GM19025 (cell line): Measurements from ENCODE around the gene PLCL2.

Experiments
- ATAC-seq: cut with Tn5 transposase; IDR thresholded peaks from one replicate; pipeline ENCODE4 v1.9.1; 2021; ENCODE audit warnings: mild to moderate bottlenecking, low read depth, moderate library complexity; ENCODE audit not compliant: unreplicated experiment

Gene PLCL2

DNA sequence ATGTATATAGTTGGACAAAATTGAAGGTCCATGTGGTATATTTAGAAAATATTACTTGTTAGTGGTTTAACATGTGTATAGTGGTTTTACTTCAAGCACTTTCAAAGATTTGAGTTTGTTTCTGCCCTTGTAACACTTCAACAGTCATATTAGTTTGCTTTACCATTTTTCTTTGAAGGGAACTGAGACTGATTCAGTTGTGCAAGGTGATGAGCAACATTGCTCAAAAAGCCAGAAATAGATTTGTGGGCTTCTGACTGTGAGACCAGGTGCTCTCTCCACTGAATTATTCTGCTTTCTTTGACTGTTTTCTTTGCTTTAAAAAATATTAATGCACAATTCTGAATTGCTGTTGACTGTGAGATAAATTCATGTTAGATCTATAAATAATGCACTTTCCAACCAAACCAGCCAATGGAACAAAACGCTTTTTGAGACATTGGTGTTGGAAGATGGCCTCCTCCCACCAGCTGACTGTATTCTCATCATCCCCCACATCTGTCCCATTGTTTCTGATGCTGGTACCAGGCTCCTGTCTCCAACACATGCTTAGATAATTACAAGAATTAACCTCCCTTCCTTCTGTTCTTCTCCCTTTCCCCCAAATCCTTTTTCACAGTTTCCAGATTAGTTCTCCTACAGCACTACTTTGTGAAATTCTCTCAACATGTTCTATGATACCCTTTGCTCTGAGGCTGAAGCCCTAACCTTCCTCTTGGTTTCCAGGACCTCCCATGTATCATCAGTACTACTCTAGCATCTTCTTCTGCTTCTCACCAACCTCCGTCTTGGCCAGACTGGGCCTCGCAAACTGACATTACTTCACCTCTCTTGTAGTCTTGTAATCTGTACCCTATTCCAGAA, 27.9 kb downstream of the PLCL2 start:
- ATAC-seq: peak; percentile 94

DNA sequence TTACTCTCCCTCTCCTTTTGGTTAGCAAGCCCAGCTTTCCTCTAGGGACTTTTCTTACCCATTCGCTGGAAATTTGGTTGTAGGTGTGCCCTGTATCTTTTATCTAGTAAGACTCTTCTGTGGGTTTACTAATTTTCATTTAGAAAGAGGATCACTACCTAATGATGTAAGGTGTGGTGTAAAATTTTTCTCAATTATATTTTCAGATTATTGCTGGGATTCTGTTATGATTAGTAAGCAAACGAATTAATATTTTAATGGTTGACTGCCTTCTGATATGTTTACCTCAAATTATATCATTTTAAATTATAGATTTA, 28.5 kb downstream of the PLCL2 start:
- peak; percentile 3 for ATAC-seq

DNA sequence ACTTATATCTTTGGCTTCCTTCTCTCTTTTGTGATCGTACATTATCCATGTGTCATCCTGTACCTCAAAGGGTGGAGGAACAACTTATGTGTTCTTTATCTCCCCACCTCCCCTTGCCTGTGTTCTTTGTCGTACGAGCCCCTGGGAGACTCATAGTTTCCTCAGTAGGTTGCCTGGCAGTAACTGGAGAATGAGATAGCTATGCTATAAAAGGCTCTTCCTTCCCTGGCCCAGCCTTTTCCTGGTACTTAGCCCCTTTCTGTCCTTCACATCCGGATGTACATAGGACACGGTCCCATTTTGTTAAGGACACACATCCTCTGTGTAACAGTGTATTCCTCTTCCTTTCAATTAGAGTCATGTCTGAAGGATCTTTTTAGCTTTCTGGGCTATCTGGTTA, 32.1 kb downstream of the PLCL2 start:
- no peak for ATAC-seq

DNA sequence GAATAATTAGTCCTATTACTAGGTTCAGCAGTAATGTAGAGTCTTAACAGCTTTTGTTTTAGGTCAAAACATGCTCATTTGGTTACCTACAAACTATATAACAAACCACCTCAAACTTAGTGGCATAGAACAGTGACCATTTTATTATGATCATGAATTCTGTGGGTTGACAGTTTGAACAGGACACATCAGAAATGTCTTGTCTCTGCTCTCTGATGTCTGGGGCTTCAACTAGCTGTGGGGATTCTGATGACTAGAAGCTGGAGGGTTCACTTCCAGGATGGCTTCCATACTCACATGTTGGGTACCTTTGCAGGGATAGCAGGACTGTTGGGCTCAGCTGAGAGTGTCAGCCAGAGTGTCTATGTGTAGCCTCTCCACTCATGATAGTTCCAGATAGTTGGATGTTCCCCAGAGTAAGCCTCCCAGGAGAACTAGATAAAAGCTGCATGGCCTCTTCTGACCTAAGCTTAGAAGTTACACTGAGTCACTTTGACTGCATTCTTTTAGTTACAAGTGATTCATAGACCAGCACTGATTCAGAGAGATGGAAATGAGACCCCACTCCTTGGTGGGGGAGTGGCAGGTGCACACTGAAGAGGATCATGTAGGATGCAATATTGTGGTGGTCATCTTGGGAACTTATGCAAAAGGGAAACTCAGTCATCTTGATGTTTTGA, 32.6 kb downstream of the PLCL2 start:
- no peak for ATAC-seq

DNA sequence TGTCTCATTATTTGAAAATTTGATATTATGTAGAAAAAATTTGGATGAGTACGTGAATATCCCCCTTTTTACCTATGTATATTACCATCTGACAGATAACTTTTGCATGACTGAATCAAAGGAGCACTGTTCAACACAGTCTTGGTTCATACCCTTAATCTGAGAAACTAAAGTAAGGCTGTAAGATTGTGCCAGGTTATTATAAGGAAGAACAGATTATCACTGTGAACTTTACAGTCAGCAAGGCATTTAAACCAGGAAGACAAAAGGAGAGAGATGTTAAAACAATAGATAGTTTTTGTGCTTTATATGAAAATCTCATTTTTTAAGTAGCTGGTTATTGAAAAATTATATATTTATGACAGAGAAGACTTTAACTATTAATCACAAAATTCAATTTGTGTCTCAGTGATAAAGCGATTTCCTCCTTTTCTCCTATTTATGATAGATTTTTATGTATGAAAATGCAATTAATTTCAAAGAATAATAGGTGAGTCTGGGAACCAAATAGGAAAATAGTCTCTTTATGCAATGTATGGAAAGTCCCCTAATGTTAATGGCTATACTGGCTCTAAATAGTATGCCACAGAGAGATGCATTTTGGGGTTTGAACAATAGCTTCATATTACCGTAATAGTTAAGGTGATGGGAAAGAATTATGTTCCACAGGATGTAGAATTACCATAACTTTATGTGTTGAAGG, 33.4 kb downstream of the PLCL2 start:
- no peak for ATAC-seq

DNA sequence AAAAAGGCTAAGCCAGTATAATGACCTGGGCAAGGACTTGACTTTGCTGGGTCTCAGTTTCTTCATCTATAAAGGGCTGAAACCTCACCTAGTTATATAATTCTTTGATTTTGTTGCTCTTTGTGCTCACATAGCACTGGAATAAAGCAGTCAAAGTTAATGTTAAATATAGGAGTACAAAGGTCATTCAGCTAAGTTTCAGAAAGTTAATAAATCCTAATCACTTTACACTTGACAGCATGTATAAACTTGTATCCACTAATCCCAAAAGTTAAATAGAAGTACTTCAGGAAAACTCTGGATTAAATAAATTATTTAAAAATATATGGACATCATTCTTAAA, 33.9 kb downstream of the PLCL2 start:
- no peak for ATAC-seq

DNA sequence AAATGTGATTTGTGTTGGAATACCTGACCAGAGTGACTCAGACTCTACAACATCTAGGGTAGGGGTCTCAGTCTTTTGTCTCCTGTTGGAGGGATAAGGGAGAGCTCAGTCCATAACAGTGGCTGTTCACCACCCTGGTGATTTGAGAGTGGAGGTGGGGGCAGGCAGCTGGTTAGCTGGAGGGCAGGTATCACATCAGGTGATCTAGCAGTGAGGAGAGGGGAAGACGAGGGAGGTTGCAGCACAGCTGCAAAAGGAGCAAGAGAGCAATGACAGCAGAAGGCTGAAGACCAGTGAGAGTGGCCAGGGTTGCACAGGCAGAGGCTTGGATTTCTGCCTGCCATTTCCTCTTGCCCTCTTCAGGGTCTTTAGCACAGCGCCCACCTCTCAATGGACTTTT, 38.4 kb downstream of the PLCL2 start:
- ATAC-seq: no peak

DNA sequence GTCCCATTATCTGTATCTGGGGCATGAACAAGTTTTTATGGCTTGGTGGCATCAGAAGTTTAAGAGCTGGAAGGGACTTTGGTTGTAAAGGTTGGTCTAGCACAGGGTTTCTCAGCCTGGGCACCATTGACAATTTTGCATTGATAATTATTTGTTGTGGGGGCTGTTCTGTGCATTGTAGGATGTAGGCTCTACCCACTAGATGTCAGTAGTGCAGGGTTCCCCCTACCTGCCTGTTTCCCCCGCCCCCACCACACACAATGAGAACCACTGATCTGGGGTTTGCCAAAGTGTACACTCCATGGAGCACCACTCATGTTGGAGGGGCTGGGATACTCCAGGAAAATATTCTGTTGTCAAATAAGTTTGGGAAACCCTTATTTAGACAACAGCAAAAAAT, 42.7 kb downstream of the PLCL2 start:
- ATAC-seq: no peak

DNA sequence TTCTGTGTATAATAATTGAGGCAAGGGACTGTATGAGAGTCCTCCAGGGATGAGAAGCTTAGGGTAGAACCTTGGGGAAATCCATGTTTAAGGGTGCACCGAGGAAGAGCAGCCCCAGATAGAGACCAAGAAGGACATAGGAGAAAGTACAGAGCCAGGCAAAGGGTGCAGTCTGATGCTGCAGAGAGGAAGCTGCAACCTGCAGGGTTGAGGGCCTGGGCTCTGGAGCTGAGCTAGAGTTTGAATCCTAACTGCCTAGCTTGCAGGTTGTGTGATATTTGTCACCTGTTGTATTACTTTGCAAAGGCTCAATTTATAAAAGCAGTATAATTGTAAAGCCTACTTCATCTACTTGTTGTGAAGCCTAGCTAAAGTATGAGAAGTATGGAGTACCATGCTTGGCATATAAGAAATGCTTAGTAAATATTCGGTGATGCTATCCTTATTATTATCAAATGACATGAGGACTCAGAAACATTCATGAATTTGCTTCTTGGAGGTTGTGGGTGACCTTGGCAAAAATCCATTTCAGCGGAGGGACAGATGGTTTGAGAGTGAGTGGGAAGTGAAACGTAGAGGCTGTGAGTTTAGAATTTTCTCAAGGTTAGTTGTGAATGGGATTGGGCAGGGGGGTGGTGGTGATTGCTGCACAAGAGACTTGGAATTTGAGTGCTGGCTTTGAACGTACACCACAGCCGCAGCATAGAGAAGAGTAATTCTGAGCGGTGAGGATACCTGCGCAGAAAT, 43.8 kb downstream of the PLCL2 start:
- ATAC-seq: no peak

DNA sequence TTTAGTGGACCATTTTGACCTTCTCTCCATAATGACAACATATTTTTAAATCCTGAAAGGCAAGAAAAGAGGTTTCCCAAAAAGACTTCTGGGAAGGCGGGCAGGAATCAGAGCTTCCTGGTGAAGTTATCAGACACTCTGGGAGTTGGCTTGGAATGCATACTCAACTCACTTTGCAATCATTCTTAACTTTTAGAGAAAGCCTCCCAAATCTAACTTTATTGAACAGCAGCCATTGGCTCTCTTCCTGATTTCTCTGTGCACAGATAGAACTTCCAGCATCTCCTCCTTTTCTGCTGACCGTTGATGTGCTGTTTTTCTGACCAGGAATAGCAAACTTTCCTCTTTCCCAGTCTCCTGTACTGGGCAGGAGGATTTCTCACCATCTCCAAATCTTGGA, 44.6 kb downstream of the PLCL2 start:
- ATAC-seq: no peak

DNA sequence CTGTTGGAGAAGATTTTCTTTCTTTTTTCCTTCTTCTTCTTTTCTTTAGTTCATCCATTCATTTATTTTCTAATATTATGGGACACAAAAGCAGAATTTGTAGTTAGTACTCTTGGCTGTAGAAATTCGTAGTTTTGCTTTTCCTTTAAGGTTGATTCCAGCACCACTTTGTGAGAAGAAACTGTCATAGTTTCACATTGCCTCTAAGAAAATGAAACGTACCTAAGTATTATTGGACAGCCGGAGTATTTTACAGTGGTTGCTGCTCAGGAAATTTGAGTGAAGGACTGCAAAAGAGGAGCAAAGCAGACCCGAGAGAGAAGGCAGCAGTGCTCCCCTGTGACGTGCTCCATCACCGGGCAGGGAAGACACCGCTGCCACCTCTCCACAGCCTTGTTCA, 48.1 kb downstream of the PLCL2 start:
- ATAC-seq: no peak

DNA sequence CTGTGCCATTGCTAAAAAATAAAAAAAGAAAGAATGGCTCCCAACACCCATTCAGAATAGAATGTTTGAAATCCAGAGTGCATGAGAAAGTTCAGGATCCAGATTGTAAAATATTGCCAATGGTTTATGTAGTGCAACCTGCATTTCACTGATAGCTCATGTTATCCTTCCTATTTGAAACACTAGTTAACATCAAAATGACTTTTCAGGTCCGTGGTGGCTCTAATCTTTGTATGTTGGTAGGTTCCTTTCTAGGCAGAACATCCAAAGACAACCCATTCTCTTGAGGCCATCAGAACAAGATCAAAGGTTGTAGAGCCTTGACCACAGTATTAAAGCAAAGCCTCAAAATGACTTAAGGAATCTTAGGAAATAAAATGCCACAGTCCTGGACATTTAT, 51.0 kb downstream of the PLCL2 start:
- ATAC-seq: no peak

DNA sequence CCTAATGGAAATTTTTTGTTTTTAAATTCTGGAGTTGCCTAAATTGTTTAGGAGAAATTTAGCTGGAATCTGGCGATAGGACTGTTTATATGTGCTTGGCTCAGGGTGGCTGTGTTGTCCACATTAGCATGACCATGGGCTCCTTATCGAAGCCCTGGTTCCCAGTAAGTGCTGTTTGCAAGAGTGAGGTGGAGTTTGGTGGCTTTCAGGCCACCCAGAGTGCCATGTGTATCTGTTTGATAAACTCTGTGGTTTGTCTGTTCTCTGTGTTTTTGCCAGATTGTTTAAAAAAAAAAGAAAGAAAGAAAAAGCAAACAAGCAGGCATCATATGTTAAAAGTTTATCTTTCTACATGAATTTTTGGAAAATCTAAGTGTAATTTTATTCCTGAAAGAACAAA, 51.5 kb downstream of the PLCL2 start:
- ATAC-seq: no peak

DNA sequence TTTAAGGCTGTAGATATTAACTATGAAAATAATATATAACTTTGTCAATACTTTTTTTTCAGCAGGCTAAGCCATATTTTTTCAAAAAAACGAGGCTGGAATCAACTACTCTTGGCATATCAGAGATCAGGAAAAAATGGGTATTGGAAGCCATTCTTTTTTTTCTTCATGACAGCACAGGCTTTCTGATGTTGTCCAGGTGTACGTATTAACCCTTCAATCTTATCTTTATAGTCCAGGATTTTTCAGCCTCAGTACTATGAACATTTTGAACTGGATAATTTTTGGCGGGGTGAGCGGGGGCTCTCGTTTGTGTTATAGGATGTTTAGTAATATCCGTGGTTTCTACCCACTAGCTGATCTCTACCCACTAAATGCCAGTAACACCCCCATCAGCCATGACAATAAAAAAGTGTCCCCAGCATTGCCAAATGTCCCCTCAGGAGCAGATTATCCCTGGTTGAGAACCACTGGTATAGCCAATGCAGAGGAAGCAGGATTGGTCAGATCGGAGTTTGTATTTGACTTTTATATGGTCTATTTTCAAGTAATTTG, 52.0 kb downstream of the PLCL2 start:
- no peak for ATAC-seq

DNA sequence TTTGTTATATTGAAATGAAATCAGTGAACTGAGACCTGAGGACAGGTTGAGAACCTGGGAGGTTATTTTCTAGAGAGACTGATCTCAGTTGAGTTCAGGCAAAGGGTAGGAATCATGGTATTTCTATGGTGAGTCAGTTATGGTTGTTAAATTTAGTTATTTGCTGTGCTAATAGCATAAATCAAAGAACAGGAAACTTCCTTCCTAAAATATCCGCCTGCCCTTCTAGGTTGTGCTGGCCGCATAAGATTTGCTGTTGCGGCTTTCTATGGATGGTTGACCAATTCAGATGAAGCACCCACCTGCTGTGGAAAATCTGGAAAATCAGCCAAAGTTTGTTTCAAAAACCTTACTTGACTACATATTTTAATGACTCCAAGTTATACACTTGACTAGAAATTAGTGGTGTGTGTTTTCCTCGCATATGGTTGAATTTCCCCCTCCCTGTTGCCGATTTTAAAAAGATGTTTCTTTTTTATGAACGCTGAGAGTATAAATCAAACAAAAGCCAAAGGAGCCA, 52.6 kb downstream of the PLCL2 start:
- no peak for ATAC-seq

DNA sequence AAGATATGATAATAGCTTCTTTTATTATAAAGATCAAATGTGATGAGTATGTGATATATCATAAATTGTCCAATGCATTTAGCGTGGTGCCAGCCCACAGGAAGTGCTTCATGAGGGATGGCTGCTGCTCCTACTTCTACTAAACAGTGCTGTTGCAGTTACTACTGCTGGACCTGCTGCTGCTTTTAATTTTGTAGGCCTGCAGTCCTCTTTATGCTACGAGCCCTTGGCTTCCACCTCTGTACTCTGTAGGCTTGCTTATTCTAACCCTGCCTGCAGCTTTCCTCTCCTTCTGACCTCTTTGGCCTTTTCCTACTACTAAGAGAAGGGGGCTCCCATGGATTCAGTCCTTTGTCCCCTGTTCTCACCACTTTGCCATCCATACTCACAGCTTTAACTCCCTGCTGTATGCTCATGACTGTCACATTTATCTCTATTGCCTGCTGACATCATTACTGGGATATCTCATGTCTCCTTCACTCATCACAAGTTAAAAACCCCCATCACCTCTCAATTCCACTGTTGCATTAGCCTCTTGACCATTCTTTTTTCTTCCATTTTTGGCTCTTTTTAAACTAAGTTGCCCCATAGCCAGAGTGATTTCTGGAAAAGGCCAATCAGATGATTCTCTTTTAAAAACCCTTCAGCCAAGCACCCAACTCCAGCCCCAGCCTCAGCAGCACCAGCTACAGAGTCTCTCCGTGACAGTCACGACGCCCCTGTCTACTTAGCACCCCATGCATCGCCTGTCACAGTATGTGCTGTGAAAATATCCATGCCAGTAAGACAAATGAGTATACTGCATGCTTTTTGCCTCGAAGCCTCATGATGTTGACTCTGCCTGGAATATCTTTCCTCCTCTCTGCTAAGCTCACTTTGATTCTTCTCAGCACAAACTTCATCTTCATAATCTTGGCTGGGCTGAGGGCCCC, 56.3 kb downstream of the PLCL2 start:
- no peak for ATAC-seq

DNA sequence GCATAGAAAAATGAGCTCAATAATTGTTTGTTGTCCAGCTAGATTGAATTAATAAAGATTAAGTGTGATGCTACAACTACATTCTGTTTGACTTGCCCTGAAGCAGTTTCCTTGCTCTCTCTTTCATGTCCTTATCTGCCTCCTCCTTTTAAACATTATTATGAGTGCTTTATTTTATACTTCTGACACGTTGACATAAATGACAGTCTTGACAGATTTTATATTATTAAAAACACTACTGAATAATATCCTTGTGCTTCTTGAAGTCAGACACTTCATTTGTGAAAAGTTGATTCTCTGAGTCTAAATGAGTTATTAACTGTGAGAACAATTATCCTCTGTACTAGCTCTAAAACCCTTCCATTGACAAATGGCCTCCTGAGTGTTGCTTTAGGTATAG, 58.2 kb downstream of the PLCL2 start:
- no peak for ATAC-seq

DNA sequence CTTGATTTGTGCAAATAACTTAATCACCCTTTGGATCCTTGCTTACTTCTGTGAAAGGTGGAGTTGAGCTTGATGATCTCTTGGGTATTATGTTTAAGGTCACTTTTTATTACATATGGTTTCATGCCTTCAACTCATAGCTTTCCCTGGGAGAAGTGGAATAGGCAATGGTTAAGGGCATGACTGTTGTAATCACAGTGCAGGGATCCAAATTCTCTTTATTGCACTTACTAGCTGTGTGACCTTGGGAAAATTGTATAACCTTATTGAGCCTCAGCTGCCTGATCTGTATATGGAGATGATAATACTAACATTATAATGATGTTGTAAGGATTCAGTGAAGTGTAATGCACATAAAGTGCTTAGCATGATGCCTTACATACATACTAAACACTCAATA, 59.1 kb downstream of the PLCL2 start:
- ATAC-seq: no peak

DNA sequence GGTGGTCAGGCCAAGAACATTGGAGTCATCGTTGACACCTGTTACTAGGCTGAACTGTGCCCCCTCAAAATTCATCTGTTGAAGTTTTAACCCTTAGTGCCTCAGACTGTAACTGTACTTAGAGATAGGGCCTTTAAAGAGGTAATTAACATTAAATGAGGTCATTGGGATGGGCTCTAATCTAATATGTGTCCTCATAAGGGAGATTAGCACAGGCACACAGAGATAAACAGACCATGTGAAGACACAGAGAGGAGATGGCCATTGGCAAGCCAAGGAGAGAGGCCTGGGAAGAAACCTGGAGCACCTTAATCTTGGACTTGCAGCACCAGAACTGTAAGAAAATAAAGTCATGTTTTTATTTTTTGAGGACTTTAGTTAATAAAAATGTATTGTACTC, 59.6 kb downstream of the PLCL2 start:
- no peak for ATAC-seq

DNA sequence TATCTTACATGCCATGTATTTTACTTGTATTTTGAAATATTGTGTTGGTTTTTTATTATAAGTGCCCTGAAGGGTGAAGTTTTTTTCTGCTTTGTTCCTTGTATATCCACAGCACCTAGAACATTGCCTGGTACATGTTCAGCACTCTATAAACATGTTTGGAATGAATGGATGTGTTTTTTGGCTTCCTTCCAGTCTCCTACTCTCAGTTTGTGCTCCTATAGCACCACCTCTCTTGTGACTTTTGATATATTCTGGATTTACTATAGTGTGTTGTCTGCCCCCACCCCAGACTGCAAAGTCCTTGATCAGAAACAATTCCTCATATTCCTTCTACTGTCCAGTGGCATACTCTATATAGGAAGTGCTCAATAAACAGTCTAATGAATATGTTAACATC, 60.6 kb downstream of the PLCL2 start:
- ATAC-seq: no peak
